Bronchial epithelial cell (primary cell): Measurements from ENCODE around the gene LY6G6C. TPM values are rescaled to one million over a fixed set of nuclear protein-coding genes. Genes with fewer than 3 reads are reported as not detected.

ENCODE experiments used
- DNase-seq: peaks from one replicate; pipeline ENCODE4 v3.0.0-alpha.2; 2010; ENCODE audit warnings: low read depth
- FAIRE-seq: peaks from 2 replicates; lab custom pipeline; 2011; peaks lifted over from hg19 to GRCh38; lab: Jason Lieb, UNC
- H3K27me3 ChIP-seq: 2 replicates; pipeline ENCODE4 v1.5.1; 2011; ENCODE audit warnings: low read length; ENCODE audit not compliant: control insufficient read depth, insufficient read depth
- H3K36me3 ChIP-seq: 2 replicates; pipeline ENCODE4 v1.5.1; 2011; ENCODE audit warnings: low read length; ENCODE audit not compliant: control insufficient read depth, insufficient read depth
- H3K4me3 ChIP-seq: 2 replicates; pipeline ENCODE4 v1.5.1; 2011; ENCODE audit warnings: mild to moderate bottlenecking, low read depth, low read length, control low read depth
- CTCF ChIP-seq: IDR thresholded peaks from 2 replicates; pipeline ENCODE4 v1.5.1; 2011; ENCODE audit warnings: mild to moderate bottlenecking, moderate library complexity, low read length, control low read depth, inconsistent platforms; ENCODE audit not compliant: insufficient read depth, severe bottlenecking
- total RNA-seq: library from RNA; depleted of rRNA; stranded (reverse); fragments of >200 nt; gene quantifications from 2 replicates; pipeline ENCODE4 v1.2.1, GENCODE V29; 2014

LY6G6C gene
- total RNA-seq, 1 donor from 2014 or later, result not detected

DNA sequence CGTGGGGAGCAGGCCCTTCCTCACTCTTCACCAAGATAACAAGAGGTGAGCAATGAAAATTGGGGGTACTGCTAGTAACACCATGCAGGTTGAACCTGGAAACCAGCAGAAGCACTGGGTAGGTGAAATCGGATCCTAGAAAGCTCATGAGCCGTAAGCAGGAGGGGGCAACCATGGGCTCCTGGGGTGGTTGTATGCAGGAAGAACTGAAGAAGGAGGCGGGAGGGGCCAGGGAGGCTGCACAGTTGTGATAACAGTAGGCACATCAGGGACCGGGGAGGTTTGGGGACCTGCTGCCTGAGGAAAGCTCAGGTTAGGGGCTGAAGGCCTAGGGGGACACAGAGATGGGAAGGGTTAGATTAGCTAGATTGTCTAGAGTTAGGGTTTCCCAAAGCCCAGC lies 35.1 kb downstream of the LY6G6C start:
- TF ChIP-seq CTCF, result no peak
- Histone ChIP-seq H3K27me3 (no peaks in the 10 kb centered on the region), H3K4me3 (no peak overlapping the region), H3K36me3 (peaks cover 24% of the 10 kb centered on the region)
- FAIRE-seq (no peak), DNase-seq (no peak)

DNA sequence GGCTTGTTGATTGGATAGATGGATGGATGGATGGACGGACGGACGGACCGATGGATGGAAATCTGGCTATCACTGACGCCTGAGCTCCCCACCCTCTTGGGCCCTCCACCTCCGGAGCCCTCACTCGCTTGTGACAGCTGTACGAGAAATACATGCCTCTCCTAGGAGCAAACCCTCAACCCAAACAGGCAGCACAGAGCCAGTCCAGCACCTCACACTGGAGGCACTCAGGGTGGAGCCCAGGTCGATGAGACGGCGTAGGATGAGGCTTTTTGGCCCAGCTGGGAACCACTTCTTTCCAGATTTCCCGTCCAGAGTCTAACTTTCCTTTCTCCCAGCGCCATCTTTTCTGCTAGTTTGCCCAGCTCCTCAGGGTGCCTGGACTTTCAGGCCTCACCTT lies 38.0 kb downstream of the LY6G6C start:
- Histone ChIP-seq H3K27me3 (no peaks in the 10 kb centered on the region), H3K36me3 (peaks cover 11% of the 10 kb centered on the region), H3K4me3 (no peak overlapping the region)
- no peak for TF ChIP-seq CTCF
- DNase-seq, result no peak
- FAIRE-seq, result no peak

GRCh38 chr6:31681135-31681671 lies 40.3 kb downstream of the LY6G6C start:
- peak; percentile 17 for DNase-seq
- no peaks in the 10 kb centered on the region for H3K36me3 ChIP-seq
- no peak for FAIRE-seq
- peak; percentile 31 for TF ChIP-seq CTCF
- no peaks in the 10 kb centered on the region for H3K27me3 ChIP-seq
- H3K4me3 ChIP-seq, result peak overlapping the region; percentile 35

- H3K4me3 ChIP-seq, result peak within 1 kb of the TSS; percentile 35
- no peaks in the 10 kb centered on the region for H3K27me3 ChIP-seq
- no peaks in the 10 kb centered on the region for H3K36me3 ChIP-seq
- DNase-seq (peak; percentile 72), FAIRE-seq (no peak)
- peak; percentile 80 for TF ChIP-seq CTCF
These were observed 41.1 kb downstream of the LY6G6C start, which contains the start of gene LY6G5C for GRCh38 chr6:31680226-31681134. Gene LY6G5C (minus strand): TSS chr6:31681067. CDS start chr6:31680373, 694 bp downstream.

DNA sequence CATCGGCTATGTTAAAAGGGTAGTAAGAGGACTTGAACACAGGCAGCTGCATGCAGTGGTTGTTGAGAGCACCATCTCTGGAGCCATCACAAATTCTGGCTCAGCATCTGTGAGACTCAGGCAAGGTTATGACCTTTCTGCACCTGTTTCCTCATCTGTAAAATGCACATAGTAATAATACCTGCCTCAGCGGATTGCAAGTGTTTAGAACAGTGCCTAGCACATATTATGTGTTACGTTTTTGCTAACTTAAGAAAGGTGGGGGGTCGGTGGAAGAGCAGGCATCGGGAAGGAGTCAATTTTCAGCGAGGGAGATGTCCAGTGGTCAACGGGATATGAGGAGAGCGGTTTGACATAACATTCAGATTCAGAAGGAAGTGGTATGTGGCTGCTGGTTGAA lies 43.6 kb downstream of the LY6G6C start:
- Histone ChIP-seq H3K36me3 (no peaks in the 10 kb centered on the region), H3K4me3 (no peak overlapping the region), H3K27me3 (no peaks in the 10 kb centered on the region)
- no peak for TF ChIP-seq CTCF
- FAIRE-seq (no peak), DNase-seq (no peak)
